Measurements from ENCODE around the gene PIK3R6.

Gene PIK3R6

GRCh38 chr17:8849311-8850041 is 18.0 kb downstream of the PIK3R6 start:
- no peak for DNase-seq (ENCODE audit: low read depth)

- DNase-seq (ENCODE audit: low read depth): no peak
Observed at GRCh38 chr17:8847891-8848290, 19.6 kb downstream of the PIK3R6 start.

DNA sequence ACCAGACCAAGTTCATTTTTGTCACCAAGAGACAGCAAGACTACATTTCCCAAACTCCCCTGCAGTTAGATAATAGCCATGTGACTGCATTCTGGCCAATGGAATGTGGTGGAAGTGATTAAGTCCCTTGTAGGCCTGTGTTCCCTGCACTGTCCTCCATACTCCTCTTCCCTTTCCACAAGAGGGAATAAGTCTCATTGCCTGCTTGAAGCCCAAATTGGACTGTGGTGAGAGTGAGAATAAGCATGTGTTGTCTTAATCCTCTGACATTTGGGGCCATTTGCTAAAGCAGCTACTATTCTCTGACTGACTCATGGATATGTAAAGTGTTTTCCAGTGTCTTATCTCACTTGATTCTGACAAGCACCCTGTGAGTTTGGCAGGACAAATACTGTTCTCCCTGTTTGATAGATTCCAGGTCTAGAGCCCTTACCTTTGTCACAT is 20.7 kb downstream of the PIK3R6 start:
- no peak for DNase-seq (ENCODE audit: low read depth)

DNA sequence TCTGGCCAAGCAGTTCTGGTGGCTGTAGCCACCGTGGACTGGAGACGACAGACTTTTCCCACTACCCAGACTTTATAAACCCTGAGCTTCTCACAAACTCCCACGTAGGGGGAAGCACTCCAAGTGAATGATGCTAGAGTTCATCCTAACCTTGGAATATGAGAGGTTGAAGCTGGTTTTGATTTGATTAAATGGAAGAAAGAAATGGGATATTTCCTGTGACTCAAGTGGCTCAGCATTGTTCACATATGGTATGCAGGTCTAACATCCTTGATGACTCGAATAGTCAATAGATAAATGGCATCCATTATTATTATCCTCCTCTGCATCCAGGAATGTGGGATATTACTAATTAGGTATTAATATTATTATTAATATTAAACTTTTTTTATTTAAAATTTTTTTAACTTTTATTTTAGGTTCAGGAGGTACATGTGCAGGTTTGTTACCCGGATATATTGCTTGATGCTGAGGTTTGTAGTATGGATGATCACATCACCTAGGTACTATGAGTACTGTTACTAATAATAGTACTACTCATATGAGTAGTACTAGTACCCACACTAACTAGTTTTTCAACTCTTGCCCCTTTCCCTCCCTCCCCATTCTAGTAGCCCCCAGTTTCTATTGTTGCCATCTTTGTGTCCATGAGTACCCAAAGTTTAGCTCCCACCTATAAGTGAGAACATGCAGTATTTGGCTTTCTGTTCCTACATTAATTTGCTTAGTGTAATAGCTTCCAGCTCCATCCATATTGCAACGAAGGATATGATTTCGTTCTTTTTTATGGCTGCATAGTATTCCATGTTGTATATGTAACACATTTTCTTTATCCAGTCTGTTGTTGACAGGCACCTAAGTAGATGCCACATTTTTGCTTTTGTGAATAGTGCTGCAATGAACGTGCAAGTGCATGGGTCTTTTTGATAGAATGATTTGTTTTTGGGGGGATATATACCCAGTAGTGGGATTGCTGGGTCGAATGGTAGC is 22.9 kb downstream of the PIK3R6 start:
- DNase-seq (ENCODE audit: low read depth): no peak

GRCh38 chr17:8843344-8843743 is 24.1 kb downstream of the PIK3R6 start:
- no peak for DNase-seq (ENCODE audit: low read depth)

- no peak for DNase-seq (ENCODE audit: low read depth)
Observed at GRCh38 chr17:8841844-8842243, 25.6 kb downstream of the PIK3R6 start.

GRCh38 chr17:8839410-8839935 is 28.0 kb downstream of the PIK3R6 start:
- DNase-seq (ENCODE audit: low read depth): no peak

- DNase-seq (ENCODE audit: low read depth): no peak
Observed at GRCh38 chr17:8838551-8839095, 28.9 kb downstream of the PIK3R6 start.

- no peak for DNase-seq (ENCODE audit: low read depth)
Observed at GRCh38 chr17:8837563-8838075, 29.9 kb downstream of the PIK3R6 start.

- DNase-seq (ENCODE audit: low read depth): no peak
Observed at GRCh38 chr17:8836821-8837562, 30.5 kb downstream of the PIK3R6 start.

- no peak for DNase-seq (ENCODE audit: low read depth)
Observed at GRCh38 chr17:8835631-8836364, 31.7 kb downstream of the PIK3R6 start.

DNA sequence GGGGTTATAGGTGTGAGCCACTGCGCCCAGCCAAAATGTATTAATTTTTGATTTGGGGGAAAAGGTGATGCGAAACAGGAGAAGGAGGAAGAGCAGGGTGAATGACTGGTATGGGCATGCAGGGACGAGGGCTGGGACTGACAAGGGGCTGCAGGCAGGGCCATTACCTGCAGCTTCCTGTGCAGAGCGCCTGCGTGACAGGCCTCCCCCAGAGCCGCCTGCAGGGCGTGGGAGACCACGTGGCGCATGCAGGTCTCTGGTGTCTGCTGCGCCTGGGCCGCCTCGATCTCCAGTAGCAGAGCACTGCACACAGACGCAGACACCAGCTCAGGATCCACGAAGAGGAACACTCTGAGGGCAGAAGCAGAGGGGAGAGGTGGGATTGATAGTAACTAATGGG is 32.4 kb downstream of the PIK3R6 start:
- DNase-seq (ENCODE audit: low read depth): no peak

DNA sequence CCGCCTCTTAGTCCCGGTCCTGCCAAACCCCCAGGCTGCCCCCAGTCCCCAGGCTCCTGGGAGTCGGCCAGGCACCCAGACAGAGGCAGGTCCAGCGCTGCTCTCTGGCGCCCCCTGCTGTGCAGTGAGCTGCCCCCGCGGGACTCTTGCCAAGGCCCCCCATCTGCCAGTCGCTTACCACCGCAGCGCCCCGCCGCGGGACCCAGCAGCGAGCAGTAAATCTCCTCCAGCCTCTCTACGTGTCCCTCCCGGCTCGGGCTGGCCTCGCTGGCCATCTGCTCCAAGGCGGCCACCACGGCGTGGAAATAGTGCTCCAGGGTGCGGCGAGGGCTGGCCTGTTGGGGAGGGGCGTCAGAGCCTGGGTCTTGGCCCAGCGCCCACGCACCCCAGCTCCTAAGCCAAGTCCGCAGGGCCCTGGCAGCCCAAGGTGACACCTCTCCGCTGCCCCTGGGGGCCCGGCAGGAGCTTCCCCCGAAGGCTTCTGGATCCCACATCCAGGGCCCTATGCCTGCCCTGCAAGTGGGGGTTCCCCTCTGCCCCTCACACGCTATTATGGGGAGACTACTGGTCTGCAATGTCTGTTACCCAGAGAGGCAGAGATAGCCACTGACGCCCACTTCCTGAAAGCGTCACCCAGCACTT is 34.6 kb downstream of the PIK3R6 start:
- peak; percentile 41 for DNase-seq (ENCODE audit: low read depth)

DNA sequence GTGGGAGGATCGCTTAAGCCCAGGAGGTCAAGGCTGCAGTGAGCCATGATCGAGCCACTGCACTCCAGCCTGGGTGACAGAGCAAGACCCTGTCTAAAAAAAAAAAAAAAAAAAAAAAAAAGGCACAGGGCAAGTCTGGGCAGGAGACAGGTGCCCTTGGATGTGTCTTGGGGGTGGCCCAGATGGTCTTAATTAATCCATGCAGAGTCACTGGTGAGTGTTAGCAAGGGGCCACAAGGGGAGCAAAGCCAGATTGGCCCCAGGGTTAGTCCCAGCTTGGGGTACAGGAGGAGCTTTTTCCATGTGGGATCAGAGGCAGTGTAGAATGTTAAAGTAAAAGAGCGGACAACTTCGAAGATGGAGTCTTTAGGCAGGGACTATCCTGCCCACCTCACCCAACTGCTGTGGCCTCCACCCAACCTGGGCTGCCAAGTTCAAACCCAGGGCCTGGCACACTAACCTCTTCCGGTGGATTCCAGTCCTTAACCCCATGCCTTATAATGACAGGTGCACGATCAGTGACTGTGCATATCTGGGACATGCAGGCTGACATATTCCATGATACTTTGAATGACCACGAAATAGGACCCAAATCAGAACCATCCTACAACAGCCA is 36.1 kb downstream of the PIK3R6 start:
- DNase-seq (ENCODE audit: low read depth): no peak

DNA sequence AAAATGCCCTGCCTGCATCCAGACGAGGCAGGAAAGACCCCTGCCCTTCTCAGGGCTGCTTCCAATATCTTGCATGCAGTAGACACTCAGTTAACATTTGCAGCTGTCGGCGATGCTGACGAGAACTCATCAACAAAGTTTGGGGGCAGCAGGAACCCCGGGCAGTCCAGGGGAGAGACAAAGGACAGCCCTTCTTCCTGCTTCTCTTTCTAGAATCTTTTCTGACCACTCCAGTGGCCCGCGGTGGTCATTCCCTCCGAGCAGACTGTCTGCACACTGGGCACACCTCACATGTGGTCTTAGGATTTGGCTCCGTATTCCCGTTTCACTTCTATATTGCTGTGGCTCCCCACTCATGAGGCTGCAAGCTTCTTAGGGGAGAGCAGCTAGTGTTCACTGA is 37.3 kb downstream of the PIK3R6 start:
- DNase-seq (ENCODE audit: low read depth): no peak

- no peak for DNase-seq (ENCODE audit: low read depth)
Observed at GRCh38 chr17:8829036-8829941, 38.2 kb downstream of the PIK3R6 start.

DNA sequence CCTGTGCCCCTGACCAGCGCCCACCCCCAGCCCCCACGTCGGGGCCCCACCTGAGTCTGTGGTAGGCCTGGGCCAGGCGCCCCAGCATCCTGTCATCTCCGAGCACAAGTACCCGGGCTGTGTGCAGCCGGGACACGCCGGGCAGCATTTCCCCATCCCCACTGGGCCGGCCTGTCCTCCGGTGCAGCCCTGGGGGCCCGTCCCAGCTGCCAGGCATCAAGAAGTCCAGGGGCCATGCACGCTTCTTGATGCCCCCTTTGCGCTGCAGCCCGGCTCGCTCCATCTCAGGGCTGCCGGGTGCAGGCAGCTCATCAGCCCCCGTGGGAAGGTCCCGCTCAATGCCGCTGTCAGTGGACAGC is 39.0 kb downstream of the PIK3R6 start:
- no peak for DNase-seq (ENCODE audit: low read depth)

GRCh38 chr17:8826808-8827435 is 40.6 kb downstream of the PIK3R6 start:
- DNase-seq (ENCODE audit: low read depth): no peak

All from activated T-cell treated with anti-CD3 and anti-CD28 coated beads for 48 hours (primary cell).